SKM-1 (cell line): ENCODE data around the gene AKR1C2.
"Not testable (repeated sequence)": the region's sequence is repeated elsewhere in the genome, so short reads cannot be mapped to it uniquely, and the experiment has no call there.

Experiments used
- DNase-seq: peaks from one replicate; lab custom pipeline; 2025; ENCODE audit not compliant: unreplicated experiment; lab: John Stamatoyannopoulos, UW

The AKR1C2 gene

DNA sequence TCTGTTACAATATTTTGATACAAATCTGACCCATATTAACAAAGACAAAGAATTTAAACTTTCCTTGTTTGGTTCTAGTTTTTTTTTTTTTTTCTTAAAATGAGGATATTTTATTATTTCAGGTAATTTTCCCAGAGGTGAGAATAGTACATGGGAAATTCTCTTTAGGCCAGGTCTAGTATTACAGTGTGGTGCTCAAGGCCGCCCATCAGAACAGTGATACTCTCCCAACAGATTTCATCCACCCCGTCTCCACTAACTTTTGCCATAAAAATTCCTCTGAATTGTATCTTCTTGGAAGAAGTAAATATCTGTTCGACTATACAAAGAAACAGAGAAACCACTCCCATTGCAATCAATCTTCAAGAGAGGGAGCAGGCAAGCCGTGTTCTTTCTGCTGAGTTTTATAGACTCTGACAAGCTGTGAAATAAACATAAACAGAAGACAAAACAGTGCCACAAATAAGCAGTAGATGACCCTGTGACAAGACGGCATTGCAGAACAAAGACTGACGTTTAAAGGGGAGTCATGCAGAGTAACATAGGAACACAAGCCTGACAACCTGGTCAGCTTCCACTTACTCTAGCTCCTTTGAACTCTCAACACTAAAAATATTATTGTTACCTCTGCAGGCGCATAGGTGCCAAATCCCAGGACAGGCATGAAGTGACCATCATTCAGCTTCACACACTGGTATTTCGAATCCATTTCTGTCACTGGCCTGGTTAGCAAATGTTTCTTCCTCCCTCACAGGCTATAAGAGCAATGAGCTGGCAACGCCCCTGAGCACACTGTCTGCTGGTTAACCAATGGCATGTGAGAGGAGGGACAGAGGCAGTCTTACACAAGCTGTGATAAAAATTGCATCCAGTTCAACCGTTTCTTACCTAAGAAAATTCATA lies at the start of gene AKR1C2:
TSS of gene AKR1C2 (minus strand) at position 731 of the 903 bp plus-strand sequence. CDS start at position 709, 22 bp downstream.
- not testable (repeated sequence) for DNase-seq

DNA sequence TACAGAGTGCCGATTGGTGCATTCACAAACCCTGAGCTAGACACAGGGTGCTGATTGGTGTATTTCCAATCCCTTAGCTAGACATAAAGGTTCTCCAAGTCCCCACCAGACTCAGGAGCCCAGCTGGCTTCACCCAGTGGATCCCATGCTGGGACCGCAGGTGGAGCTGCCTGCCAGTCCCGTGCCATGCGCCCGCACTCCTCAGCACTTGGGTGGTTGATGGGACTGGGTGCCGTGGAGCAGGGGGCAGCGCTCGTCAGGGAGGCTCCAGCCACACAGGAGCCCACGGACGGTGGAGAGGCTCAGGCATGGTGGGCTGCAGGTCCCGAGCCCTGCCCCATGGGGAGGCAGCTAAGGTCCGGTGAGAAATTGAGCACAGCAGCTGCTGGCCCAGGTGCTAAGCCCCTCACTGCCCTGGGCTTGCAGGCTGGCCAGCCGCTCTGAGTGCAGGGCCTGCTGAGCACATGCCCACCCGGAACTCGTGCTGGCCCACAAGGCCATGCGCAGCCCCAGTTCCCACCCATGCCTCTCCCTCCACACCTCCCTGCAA lies 49.4 kb upstream of the AKR1C2 start:
- DNase-seq: not testable (repeated sequence)

DNA sequence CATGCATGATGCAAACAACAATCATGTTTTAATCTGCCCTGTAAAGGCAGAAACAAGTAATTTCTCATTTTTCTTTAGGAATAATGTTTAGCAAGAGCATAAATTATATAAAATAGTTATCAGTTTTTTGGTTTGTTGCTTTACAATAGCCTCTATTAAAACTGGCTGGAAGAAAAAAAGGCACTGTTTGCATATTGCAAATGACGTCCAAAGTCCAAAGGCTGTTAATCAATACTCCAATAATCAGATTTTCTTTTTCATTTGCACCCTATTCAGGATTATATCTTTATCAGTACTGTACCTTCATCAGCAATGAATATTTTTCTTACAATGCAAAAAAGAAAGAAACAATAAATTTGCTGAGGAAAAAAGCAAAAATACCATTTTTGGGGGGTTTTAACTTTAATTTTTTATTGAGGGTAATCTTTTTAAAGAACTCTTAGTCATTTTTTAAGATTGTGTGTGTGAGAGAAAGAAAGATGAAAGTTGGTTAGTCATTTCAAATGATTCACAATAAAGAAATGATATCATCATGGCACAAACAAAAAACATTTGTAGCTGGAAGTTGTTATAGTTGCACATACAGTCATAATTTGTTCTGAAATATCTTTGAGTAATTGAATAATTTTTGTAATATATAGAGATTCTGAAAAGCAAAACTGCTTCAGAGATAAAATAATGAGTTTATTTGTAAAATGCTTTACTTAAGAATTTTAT lies 44.4 kb upstream of the AKR1C2 start:
- DNase-seq: no peak

GRCh38 chr10:5047055-5047454 lies 43.4 kb upstream of the AKR1C2 start:
- DNase-seq: not testable (repeated sequence)

- DNase-seq: no peak
Measured at GRCh38 chr10:5046410-5046809, 42.8 kb upstream of the AKR1C2 start.

DNA sequence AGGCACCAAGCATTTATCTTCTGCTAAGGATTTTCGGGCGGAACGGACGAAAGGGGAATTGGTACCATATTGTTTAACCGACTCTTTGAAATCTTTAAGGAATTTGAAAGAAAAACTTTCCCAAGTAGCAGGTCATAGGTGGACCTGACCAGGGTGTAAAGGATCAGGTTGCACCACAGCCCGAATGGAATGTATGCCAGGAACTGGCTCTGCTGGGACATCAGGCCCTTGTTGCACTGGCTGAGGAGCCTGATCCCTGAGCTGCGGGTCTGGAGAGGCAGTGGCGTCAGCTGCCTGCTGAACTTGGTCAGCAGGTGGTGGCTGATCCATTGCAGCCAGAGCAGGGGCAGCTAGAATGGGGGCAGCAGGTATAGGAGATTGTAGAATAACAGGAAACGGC lies 41.4 kb upstream of the AKR1C2 start:
- DNase-seq: no peak

DNA sequence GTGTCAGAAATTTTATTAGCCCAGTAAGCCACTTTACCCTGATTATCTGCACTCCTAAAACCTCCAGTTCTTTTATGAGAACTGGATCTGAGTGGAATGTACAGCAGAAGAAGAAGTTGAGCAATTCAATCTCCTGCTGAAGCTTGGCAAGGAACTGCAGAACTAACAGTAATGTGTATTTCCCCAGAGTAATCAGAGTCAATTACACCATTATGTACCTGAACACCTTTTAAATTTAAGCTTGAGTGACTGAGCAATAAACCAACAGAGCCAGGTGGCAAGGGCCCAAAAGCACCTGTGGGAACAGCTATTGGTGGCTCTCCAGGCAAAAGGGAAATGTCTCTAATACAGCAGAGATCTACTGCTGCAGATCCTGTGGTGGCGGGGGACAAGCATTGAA lies 40.1 kb upstream of the AKR1C2 start:
- no peak for DNase-seq

- DNase-seq: no peak
Measured at GRCh38 chr10:5042922-5043321, 39.3 kb upstream of the AKR1C2 start.

DNA sequence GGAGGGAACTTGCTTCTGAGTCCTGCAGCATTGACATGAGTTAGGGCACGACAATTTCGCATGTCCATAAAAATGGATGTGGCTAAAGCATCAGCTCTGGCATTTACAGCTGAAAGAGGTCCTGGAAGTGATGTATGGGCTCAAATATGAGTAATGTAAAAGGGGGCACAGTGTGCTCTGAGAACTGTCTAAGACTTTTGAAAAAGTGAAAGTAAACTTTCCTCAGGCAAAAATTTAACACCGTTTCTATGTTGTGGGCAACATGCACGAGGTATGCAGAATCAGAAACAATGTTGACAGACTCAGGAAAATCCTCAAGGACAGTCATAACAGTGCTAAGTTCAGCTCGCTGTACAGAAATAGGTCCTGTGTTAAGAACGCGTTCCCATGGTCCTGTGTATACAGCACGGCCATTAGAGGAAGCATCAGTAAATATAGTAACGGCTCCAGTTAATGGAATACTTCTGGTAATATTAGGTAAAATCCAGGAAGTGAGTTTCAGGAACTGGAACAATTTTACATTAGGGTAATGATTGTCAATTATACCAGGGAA lies 37.9 kb upstream of the AKR1C2 start:
- no peak for DNase-seq

DNA sequence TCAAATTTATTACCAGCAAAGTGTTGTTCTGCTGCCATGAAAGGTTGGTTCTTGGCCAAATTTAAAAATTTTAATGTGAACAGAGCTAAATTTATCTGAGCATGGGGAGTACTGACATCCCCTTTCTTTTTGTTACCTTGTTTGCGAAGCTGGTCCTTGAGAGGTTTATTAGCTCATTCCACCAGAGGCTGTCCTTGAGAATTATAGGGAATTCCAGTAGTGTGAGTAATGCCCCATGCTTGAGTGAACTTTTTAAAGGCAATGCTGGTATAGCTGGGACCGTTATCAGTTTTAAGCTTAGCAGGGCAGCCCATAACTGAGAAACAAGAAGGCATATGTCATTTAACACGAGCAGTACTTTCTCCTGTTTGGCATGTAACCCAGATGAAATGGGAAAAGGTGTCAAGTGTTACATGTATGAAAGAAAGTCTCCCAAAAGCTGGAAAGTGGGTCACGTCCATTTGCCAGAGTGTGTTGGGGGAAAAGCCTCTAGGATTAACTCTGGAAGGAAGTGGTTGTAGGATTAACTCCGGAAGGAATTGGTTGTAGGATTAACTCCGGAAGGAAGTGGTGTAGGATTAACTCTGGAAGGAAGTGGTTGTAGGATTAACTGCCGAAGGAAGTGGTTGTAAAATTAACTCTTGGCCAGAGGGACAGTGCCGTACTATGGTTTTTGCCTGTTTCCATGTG lies 37.3 kb upstream of the AKR1C2 start:
- DNase-seq: no peak

DNA sequence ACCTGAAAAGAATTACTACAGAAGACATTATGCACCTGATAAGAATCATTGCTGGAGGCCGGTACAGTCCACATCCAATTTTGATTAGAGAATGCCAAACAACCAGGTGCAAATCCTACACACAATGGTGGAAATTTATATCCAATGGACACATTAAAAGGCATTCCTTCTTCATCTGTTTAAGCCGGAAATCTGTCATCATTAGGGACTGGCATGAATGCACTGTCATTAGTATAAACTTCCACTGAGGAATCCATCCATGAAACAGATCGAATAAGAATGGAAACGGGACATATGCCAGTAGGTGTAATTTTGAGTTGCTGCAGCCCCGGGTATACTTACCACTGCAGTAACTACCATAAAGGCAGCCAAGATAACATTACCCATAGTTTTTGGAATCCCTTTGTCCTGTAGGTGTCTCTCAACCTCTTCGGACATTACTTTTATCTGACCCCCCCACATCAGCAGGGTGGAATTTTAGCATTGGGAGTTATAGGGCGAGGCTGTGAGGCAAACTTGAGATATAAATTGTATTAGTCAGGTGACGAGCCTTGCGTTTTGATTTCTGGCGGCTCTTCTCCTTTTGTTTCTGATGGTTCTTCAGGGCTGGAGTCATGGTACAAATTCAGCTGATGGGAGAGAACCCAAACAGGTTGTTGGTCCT lies 36.5 kb upstream of the AKR1C2 start:
- DNase-seq: no peak

GRCh38 chr10:5038733-5039132 lies 35.1 kb upstream of the AKR1C2 start:
- no peak for DNase-seq

GRCh38 chr10:5038101-5038500 lies 34.4 kb upstream of the AKR1C2 start:
- DNase-seq: no peak

GRCh38 chr10:5036511-5036910 lies 32.9 kb upstream of the AKR1C2 start:
- DNase-seq: no peak

DNA sequence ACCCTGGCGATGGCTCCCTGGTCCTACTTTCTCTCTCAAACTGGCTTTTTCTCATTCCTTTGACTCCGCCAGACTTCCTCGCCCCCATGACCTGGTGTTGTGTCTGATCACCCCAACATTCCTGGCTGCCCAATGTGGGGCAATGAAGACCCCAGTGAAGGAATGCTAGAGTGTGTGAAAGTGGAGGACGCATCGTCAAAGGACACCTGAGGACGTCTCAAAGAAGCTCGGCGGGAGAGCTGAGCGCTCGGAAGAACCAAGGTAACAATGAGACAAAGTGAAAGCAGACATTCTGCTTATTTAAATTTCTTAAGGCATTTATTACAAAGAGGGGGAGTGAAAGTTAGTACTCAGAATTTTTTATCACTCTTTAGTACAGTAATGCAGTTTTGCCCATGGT lies 31.7 kb upstream of the AKR1C2 start:
- DNase-seq: no peak

DNA sequence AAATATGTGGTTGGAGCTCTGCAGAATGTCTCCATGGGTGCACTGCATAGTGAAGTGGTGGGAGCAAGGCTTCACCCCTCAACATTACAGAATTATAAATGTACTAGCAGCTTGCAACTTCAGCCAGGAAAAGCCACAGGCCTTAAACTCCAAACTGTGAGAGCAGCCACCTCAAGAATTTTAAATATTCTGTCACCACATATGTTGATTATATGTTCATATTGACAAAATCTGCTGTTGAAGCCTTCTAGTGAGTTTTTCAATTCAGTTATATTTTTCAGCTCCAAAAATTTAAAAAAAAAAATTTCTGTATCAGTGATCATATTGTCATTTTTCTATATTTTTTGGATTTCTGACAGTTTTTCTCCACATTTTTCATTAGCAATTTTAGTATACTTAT lies 30.9 kb upstream of the AKR1C2 start:
- DNase-seq: no peak

- DNase-seq: no peak
Measured at GRCh38 chr10:5033061-5033778, 29.6 kb upstream of the AKR1C2 start.

- not testable (repeated sequence) for DNase-seq
Measured at GRCh38 chr10:5032444-5032843, 28.8 kb upstream of the AKR1C2 start.

- not testable (repeated sequence) for DNase-seq
Measured at GRCh38 chr10:5031588-5031987, 27.9 kb upstream of the AKR1C2 start.

DNA sequence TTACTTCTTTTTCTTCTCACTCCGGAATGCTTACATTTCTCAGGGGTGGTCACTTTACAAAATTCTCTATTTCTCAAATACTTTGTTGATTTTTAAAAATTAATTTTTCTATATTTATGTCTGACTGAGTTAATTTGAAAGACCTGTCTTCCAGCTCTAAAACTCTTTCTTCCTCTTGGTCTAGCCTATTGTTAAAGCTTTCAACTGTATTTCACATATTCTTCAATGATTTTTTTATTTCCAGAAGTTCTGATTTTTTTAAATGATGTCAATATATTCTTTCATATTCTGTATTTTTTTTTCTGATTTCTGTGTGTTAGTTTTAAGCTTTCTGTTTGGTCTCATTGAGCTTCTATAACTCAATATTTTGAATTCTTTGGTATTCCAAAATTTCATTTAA lies 27.3 kb upstream of the AKR1C2 start:
- DNase-seq: no peak
